Astrocyte of the spinal cord (primary cell): Measurements from ENCODE around the gene WFIKKN2.

Experiments
- DNase-seq: peaks from one replicate; pipeline ENCODE4 v3.0.0; 2011; ENCODE audit warnings: low read depth, low spot score
- H3K4me3 ChIP-seq: 2 replicates; pipeline ENCODE4 v1.5.1; 2011; ENCODE audit warnings: low read depth, mild to moderate bottlenecking, low read length, moderate library complexity
- CTCF ChIP-seq: IDR thresholded peaks from 2 replicates; pipeline ENCODE4 v1.5.1; 2012; ENCODE audit warnings: low read depth, mild to moderate bottlenecking, low read length, inconsistent platforms
- in situ Hi-C: cut with HindIII; loops from 2 replicates; pipeline ENCODE4 v1.10.0; 2017; ENCODE audit warnings: low sequenced_read_pairs

Gene WFIKKN2

GRCh38 chr17:50865868-50866260 lies 30.5 kb downstream of the WFIKKN2 start:
- no peak for TF ChIP-seq CTCF
- in situ Hi-C loops, result no loop called here
- H3K4me3 ChIP-seq, result peak overlapping the region; percentile 55
- DNase-seq, result no peak

- in situ Hi-C loops, result no loop called here
- no peak for TF ChIP-seq CTCF
- DNase-seq, result peak; percentile 97
- peak within 1 kb of the TSS; percentile 68 for H3K4me3 ChIP-seq
Measured at GRCh38 chr17:50866261-50866949, 31.0 kb downstream of the WFIKKN2 start, which contains the start of gene TOB1. TSS of gene TOB1 (minus strand) at chr17:50866354. CDS start at chr17:50864017, 2,337 bp downstream.

- H3K4me3 ChIP-seq, result peak overlapping the region; percentile 68
- no peak for TF ChIP-seq CTCF
- in situ Hi-C loops, result no loop called here
- no peak for DNase-seq
Measured at GRCh38 chr17:50866950-50867362, 31.6 kb downstream of the WFIKKN2 start.

- H3K4me3 ChIP-seq, result peak overlapping the region; percentile 68
- in situ Hi-C loops, result no loop called here
- no peak for TF ChIP-seq CTCF
- peak; percentile 95 for DNase-seq
Measured at GRCh38 chr17:50867363-50868139, 32.2 kb downstream of the WFIKKN2 start.

- no peak for TF ChIP-seq CTCF
- in situ Hi-C loops, result no loop called here
- DNase-seq, result no peak
- H3K4me3 ChIP-seq, result peak overlapping the region; percentile 68
Measured at GRCh38 chr17:50868140-50868438, 32.7 kb downstream of the WFIKKN2 start.

- no peak overlapping the region for H3K4me3 ChIP-seq
Measured at GRCh38 chr17:50868602-50869001, 33.2 kb downstream of the WFIKKN2 start.

More at GRCh38 chr17:50868602-50869001, 33.2 kb downstream of the WFIKKN2 start:
- in situ Hi-C loops, result no loop called here
- DNase-seq, result no peak
- no peak for TF ChIP-seq CTCF
